Measurements from ENCODE around the gene CABLES1. TPM values are rescaled to one million over a fixed set of nuclear protein-coding genes. Genes with fewer than 3 reads are reported as not detected.

Gene CABLES1
- total RNA-seq, 1 experiment from 2014 or later = 29.5 TPM

DNA sequence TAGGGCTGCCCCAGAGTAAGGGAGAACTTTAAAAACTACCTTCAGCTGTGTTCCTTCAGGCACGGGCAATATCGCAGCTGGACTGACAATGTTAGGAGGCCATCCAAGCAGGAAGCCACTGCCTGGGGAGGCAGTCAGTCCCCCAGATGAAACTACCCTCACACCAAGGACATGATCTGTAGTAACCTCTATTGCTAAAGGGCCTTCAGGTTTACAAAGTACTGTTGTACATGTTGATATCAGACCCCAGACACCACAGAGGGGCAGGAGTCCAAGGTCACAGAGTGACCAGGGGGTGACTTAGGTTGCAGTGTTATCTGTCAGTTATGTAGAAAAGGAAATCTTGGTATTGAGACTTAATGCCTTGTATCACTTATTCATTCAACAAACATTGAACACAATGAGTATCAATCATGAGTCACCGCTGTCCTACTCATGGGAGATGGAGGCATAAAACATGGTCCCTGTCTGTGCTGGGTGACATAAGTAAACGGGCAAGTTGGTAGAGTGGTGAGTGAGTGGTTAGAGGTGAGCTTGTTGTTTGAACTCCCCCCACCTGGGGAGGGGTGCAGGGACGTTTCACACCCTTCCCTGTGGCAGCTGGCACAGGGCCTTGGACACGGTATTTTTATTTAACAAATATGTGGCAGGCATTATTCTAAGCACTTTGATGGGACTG, 7.1 kb downstream of the CABLES1 start:
- TF ChIP-seq, protein P1, sequence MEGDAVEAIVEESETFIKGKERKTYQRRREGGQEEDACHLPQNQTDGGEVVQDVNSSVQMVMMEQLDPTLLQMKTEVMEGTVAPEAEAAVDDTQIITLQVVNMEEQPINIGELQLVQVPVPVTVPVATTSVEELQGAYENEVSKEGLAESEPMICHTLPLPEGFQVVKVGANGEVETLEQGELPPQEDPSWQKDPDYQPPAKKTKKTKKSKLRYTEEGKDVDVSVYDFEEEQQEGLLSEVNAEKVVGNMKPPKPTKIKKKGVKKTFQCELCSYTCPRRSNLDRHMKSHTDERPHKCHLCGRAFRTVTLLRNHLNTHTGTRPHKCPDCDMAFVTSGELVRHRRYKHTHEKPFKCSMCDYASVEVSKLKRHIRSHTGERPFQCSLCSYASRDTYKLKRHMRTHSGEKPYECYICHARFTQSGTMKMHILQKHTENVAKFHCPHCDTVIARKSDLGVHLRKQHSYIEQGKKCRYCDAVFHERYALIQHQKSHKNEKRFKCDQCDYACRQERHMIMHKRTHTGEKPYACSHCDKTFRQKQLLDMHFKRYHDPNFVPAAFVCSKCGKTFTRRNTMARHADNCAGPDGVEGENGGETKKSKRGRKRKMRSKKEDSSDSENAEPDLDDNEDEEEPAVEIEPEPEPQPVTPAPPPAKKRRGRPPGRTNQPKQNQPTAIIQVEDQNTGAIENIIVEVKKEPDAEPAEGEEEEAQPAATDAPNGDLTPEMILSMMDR (IDR thresholded peaks at IDR 0.05; ENCODE audit: insufficient read depth in 1 of 2, low read depth in 1 of 2, low read length in 1 of 2, severe bottlenecking in 1 of 2, unreplicated experiment in 1 of 2) = no peak
- BruUV-seq (replicated peaks) = no TSS peak
- Histone ChIP-seq H3K4me3 (ENCODE audit: low read depth, low read length) (no peak overlapping the region), H3K4me1 (peaks cover 48% of the 10 kb centered on the region), H3K27me3 (replicated peaks; ENCODE audit: control insufficient read depth, insufficient read depth, low read length) (no peaks in the 10 kb centered on the region), H3K36me3 (ENCODE audit: control insufficient read depth, insufficient read depth, low read length) (peaks cover 5% of the 10 kb centered on the region), H3K9me3 (no peaks in the 10 kb centered on the region)
- ChIA-PET POLR2A (interaction anchor here (1.6 kb wide), 1 partner anchor 40 kb away, joined by 10 read pairs; no protein-coding TSS in a partner anchor), CTCF (interaction anchor here (0.9 to 1.5 kb wide), 3 partner anchors 11 to 25 kb away, joined by 3 to 6 read pairs (median 4); no protein-coding TSS in a partner anchor)
- intact Hi-C loops (cut with micrococcal nuclease; ENCODE audit: unreplicated experiment) = loop anchor here (5.0 kb wide), 2 partner anchors 35 to 55 kb away; no protein-coding TSS in a partner anchor
- peaks cover 32% of the 10 kb centered on the region for H3K4me1 Mint-ChIP-seq (ENCODE audit: low read depth, unreplicated experiment)
- peaks cover 13% of the 10 kb centered on the region for H3K36me3 Mint-ChIP-seq (ENCODE audit: insufficient read depth, unreplicated experiment)
- no peaks in the 10 kb centered on the region for H3K9me3 Mint-ChIP-seq (ENCODE audit: unreplicated experiment)
- H3K4me3 Mint-ChIP-seq (ENCODE audit: unreplicated experiment) = no peak overlapping the region
- H3K27me3 Mint-ChIP-seq (ENCODE audit: insufficient read depth, unreplicated experiment) = no peaks in the 10 kb centered on the region
- DNase-seq = no peak
- H3K27ac Mint-ChIP-seq (ENCODE audit: unreplicated experiment) = peak overlapping the region; percentile 95

DNA sequence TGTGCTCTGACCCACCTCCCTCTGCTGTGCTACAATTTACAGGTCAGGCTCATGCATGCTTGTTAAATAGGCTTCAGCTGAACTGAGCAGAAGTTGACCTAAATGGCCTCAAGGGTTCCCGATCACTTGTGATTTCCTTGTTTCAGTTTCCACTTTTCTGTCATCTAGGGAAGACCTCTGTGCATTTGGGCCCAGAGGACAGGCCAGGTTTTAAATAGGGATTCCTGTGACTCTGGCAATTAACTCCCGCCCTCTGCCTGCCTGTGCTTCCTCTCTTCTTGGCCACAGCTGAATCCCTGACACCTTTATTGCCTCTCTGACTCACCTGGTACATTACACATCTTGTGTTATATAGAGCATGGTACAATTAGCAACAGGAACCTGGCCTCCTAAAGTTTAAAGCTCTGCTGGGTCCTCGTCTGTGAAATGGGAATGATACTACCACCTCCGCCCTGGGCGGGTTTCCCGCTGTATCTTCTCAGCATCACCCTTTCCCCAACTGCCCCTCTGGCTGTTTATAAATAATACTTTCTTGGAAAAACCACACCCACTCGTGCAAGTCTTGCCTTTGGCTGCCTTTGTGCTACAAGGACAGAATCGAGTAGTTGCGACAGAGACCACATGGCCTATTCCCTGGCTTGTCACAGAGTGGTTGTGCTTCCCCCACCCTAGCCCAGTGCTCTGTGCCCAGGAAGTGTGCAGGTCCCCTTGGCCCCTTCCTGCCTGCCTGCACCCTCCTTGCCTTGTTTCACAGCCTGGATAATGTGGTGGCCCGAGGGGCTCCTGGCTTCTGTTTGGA, 7.9 kb downstream of the CABLES1 start:
- no peaks in the 10 kb centered on the region for H3K27me3 Mint-ChIP-seq (ENCODE audit: insufficient read depth, unreplicated experiment)
- H3K27ac Mint-ChIP-seq (ENCODE audit: unreplicated experiment) = peak overlapping the region; percentile 95
- peaks cover 32% of the 10 kb centered on the region for H3K4me1 Mint-ChIP-seq (ENCODE audit: low read depth, unreplicated experiment)
- peak; percentile 27 to 48 for DNase-seq
- Histone ChIP-seq H3K4me1 (peaks cover 42% of the 10 kb centered on the region), H3K9me3 (no peaks in the 10 kb centered on the region), H3K27me3 (replicated peaks; ENCODE audit: control insufficient read depth, insufficient read depth, low read length) (no peaks in the 10 kb centered on the region), H3K36me3 (ENCODE audit: control insufficient read depth, insufficient read depth, low read length) (peaks cover 5% of the 10 kb centered on the region), H3K4me3 (ENCODE audit: low read depth, low read length) (no peak overlapping the region)
- ChIA-PET POLR2A (no interaction called here), CTCF (interaction anchor here (1.5 kb wide), 1 partner anchor 12 kb away, joined by 5 read pairs; no protein-coding TSS in a partner anchor)
- no peaks in the 10 kb centered on the region for H3K9me3 Mint-ChIP-seq (ENCODE audit: unreplicated experiment)
- TF ChIP-seq, protein P1 (IDR thresholded peaks at IDR 0.05; ENCODE audit: insufficient read depth in 1 of 2, low read depth in 1 of 2, low read length in 1 of 2, severe bottlenecking in 1 of 2, unreplicated experiment in 1 of 2) = no peak
- BruUV-seq (replicated peaks) = no TSS peak
- H3K36me3 Mint-ChIP-seq (ENCODE audit: insufficient read depth, unreplicated experiment) = peaks cover 13% of the 10 kb centered on the region
- intact Hi-C loops (cut with micrococcal nuclease; ENCODE audit: unreplicated experiment) = loop anchor here (5.0 kb wide), 2 partner anchors 34 to 54 kb away; no protein-coding TSS in a partner anchor
- H3K4me3 Mint-ChIP-seq (ENCODE audit: unreplicated experiment) = peak overlapping the region; percentile 5

DNA sequence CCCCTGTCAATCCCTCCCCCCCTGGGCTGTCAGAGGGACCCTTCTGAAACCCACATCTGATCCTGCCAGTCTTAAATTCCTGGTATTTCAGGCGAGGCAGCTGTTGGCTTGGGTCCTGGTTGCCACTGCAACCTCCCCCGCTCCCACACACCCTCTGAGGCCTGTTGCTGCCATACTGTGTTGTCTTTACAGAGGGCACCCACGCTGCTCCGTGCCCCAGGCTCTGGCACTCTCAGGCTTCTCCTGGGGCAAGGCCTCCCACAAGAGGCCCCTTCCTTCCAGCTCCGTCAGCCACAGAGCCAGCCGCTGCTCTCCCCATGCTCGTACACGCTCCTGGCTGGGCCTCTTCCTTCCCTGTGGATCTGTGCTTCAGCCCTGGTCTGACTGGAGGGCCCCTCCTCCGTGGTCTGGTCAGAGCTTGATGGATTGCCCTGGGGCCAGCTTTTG, 8.6 kb downstream of the CABLES1 start:
- Mint-ChIP-seq H3K4me3 (ENCODE audit: unreplicated experiment) (peak overlapping the region; percentile 25), H3K4me1 (ENCODE audit: low read depth, unreplicated experiment) (peaks cover 32% of the 10 kb centered on the region), H3K27ac (ENCODE audit: unreplicated experiment) (peak overlapping the region; percentile 95), H3K9me3 (ENCODE audit: unreplicated experiment) (no peaks in the 10 kb centered on the region), H3K27me3 (ENCODE audit: insufficient read depth, unreplicated experiment) (no peaks in the 10 kb centered on the region), H3K36me3 (ENCODE audit: insufficient read depth, unreplicated experiment) (peaks cover 13% of the 10 kb centered on the region)
- Histone ChIP-seq H3K9me3 (no peaks in the 10 kb centered on the region), H3K27me3 (replicated peaks; ENCODE audit: control insufficient read depth, insufficient read depth, low read length) (no peaks in the 10 kb centered on the region), H3K4me1 (peaks cover 36% of the 10 kb centered on the region), H3K4me3 (ENCODE audit: low read depth, low read length) (no peak overlapping the region), H3K36me3 (ENCODE audit: control insufficient read depth, insufficient read depth, low read length) (peaks cover 3% of the 10 kb centered on the region)
- intact Hi-C loops (cut with micrococcal nuclease; ENCODE audit: unreplicated experiment) = loop anchor here (5.0 kb wide), 2 partner anchors 33 to 53 kb away; no protein-coding TSS in a partner anchor
- no TSS peak for BruUV-seq (replicated peaks)
- POLR2A ChIA-PET = no interaction called here
- no peak for DNase-seq
- CTCF ChIA-PET = no interaction called here
- TF ChIP-seq, protein P1 (IDR thresholded peaks at IDR 0.05; ENCODE audit: insufficient read depth in 1 of 2, low read depth in 1 of 2, low read length in 1 of 2, severe bottlenecking in 1 of 2, unreplicated experiment in 1 of 2) = no peak
